ENCODE results near the gene ACAP1.

DNA sequence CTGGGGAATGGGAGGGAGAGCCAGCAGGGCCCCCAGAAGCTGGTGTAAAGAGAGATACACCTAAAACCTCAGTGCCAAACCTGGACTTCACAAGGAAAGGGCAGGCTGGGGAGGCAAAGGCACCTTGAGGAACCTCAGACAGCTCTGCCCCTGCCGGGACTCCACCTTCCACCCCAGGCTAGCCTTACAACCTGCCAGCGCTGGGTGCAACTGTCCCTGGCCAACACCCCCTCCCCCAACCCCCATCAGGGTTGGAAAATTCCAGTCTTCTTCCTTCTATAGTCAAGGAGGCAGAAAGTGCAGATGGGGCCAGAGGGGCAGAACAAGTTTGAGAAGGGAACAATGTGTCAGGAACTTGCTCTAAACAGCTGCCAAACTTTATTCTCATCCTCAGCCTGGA is 44.1 kb upstream of the ACAP1 start:
- TF ChIP-seq CTCF (IDR thresholded peaks at IDR 0.05) (no peak), POLR2A (IDR thresholded peaks at IDR 0.05) (no peak)

Data from upper lobe of left lung (tissue), 4 donors.